Calu3 (cell line): ENCODE results near the gene LCN10. TPM values are rescaled to one million over a fixed set of nuclear protein-coding genes. Genes with fewer than 3 reads are reported as not detected.

Experiments
- BruUV-seq: library from RNA; stranded (reverse); fragments of 400-500 nt; replicated peaks from 2 replicates; lab custom pipeline; 2021; lab: Mats Ljungman, UMichigan
- CTCF ChIA-PET: fragments of 300-600 bp; sonication (Branson Sonifier 250); formaldehyde crosslinking; loops from one replicate; lab custom pipeline; 2022; ENCODE audit warnings: antibody characterized with exemption; lab: Charles Lee
- DNase-seq: peaks from one replicate; pipeline ENCODE4 v3.0.0; 2022
- H3K27ac Mint-ChIP-seq: one replicate; pipeline ENCODE4 v1.8.0; 2022; ENCODE audit warnings: mixed read lengths; ENCODE audit not compliant: unreplicated experiment
- H3K27me3 Mint-ChIP-seq: one replicate; pipeline ENCODE4 v1.8.0; 2022; ENCODE audit warnings: mixed read lengths; ENCODE audit not compliant: unreplicated experiment
- H3K36me3 Mint-ChIP-seq: one replicate; pipeline ENCODE4 v1.8.0; 2022; ENCODE audit warnings: mild to moderate bottlenecking, moderate library complexity, mixed read lengths; ENCODE audit not compliant: insufficient read depth, unreplicated experiment
- H3K4me1 Mint-ChIP-seq: one replicate; pipeline ENCODE4 v1.8.0; 2022; ENCODE audit warnings: mild to moderate bottlenecking, low read depth, mixed read lengths; ENCODE audit not compliant: unreplicated experiment
- H3K4me3 Mint-ChIP-seq: one replicate; pipeline ENCODE4 v1.8.0; 2022; ENCODE audit warnings: mild to moderate bottlenecking, low read depth, moderate library complexity, mixed read lengths; ENCODE audit not compliant: unreplicated experiment
- H3K9me3 Mint-ChIP-seq: one replicate; pipeline ENCODE4 v1.8.0; 2022; ENCODE audit warnings: low read depth, mixed read lengths; ENCODE audit not compliant: unreplicated experiment
- intact Hi-C: fragments of 100-400 bp; cut with micrococcal nuclease; formaldehyde crosslinking; loops from one replicate; pipeline ENCODE4 v1.10.0; 2022; ENCODE audit not compliant: unreplicated experiment
- total RNA-seq: library from RNA; stranded (reverse); gene quantifications from 2 replicates; pipeline ENCODE4 v1.2.3, GENCODE V29; 2022
- TF ChIP-seq, protein P1 (sequence below): fragments of 200-600 bp; IDR thresholded peaks from one replicate; pipeline ENCODE4 v1.8.0; 2022; ENCODE audit warnings: antibody characterized with exemption; ENCODE audit not compliant: unreplicated experiment

The LCN10 gene
- total RNA-seq, 1 experiment from 2014 or later, result 0.33 TPM

DNA sequence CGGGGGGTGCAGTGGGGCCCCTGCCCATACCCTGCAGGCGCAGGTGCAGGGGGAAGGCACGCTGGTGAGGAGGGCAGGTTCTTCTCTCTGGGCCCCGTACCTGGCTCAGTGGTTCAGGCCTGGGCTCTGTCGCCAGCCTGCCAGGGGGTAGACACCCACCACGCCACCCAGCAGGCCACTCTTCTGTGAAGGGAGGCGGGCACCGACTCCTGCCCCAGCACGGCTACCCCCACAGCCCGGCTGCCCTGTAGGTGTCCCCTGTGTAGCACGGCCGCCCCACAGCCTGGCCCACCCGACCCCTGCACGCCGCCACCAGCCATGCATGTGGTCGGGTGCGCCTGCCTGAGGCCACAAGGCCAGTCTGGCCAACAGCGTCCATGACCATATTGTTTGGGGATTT lies 3.9 kb upstream of the LCN10 start:
- no peak for DNase-seq
- Mint-ChIP-seq H3K4me3 (no peak overlapping the region), H3K9me3 (no peaks in the 10 kb centered on the region), H3K36me3 (no peaks in the 10 kb centered on the region), H3K27me3 (peaks cover 71% of the 10 kb centered on the region), H3K4me1 (no peaks in the 10 kb centered on the region), H3K27ac (no peak overlapping the region)
- no TSS peak for BruUV-seq
- CTCF ChIA-PET, result no interaction called here
- intact Hi-C loops, result no loop called here
- TF ChIP-seq, protein P1, sequence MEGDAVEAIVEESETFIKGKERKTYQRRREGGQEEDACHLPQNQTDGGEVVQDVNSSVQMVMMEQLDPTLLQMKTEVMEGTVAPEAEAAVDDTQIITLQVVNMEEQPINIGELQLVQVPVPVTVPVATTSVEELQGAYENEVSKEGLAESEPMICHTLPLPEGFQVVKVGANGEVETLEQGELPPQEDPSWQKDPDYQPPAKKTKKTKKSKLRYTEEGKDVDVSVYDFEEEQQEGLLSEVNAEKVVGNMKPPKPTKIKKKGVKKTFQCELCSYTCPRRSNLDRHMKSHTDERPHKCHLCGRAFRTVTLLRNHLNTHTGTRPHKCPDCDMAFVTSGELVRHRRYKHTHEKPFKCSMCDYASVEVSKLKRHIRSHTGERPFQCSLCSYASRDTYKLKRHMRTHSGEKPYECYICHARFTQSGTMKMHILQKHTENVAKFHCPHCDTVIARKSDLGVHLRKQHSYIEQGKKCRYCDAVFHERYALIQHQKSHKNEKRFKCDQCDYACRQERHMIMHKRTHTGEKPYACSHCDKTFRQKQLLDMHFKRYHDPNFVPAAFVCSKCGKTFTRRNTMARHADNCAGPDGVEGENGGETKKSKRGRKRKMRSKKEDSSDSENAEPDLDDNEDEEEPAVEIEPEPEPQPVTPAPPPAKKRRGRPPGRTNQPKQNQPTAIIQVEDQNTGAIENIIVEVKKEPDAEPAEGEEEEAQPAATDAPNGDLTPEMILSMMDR, result no peak

DNA sequence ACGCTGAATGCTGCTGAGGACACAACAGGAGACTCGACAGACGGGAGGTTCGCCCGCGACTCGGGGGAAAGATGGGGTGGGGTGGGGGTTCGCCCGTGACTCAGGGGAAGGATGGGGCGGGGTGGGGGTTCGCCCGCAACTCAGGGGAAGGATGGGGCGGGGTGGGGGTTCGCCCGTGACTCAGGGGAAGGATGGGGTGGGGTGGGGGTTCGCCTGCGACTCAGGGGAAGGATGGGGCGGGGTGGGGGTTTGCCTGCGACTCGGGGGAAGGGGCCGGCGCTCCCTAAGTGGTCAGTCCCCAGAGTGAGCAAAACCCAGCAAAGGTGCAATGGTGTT lies 3.4 kb upstream of the LCN10 start:
- H3K9me3 Mint-ChIP-seq, result no peaks in the 10 kb centered on the region
- no peaks in the 10 kb centered on the region for H3K4me1 Mint-ChIP-seq
- H3K36me3 Mint-ChIP-seq, result no peaks in the 10 kb centered on the region
- DNase-seq, result no peak
- CTCF ChIA-PET, result interaction anchor here (0.7 kb wide), 1 partner anchor 19 kb away, joined by 4 read pairs; no protein-coding TSS in a partner anchor
- TF ChIP-seq, protein P1, result no peak
- peaks cover 71% of the 10 kb centered on the region for H3K27me3 Mint-ChIP-seq
- intact Hi-C loops, result no loop called here
- BruUV-seq, result no TSS peak
- H3K27ac Mint-ChIP-seq, result no peak overlapping the region
- no peak overlapping the region for H3K4me3 Mint-ChIP-seq

DNA sequence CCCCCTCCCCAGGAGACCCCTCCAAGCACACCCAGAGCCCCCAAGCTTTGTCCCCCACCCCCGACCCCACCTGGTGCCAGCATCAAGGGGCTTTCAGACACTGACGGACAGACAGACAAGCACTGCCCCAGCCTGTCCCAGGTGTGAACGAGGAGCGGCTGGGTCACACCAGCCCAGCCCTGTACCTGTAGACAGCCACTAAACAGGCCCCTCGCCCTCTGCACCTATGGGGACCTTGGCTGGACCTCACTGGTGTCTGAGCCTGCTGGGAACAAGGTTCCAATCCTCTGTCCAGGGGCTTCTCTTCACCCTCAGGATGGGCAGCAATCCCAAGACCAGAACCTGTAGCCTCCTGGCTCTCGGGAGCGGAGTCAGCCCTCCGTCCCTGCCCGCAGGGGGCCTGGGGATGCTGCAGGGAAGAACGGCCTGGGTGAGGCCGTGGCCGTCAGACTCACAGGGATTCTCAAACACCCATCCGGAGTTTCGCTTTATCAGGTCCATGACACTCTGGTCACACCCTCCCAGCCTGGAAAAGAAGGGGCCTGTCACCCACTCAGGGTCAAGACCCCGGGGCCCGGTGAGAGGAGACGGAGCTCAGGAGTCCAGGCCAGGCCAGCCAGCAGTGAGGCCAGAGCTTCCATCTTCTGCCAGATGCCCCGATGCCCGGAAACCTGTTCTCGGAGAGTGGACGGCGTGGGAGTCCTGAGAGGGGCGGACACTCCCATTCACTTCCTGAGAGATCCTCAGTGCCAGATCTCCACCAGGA lies 2.8 kb upstream of the LCN10 start:
- H3K9me3 Mint-ChIP-seq, result no peaks in the 10 kb centered on the region
- BruUV-seq, result no TSS peak
- no peaks in the 10 kb centered on the region for H3K36me3 Mint-ChIP-seq

DNA sequence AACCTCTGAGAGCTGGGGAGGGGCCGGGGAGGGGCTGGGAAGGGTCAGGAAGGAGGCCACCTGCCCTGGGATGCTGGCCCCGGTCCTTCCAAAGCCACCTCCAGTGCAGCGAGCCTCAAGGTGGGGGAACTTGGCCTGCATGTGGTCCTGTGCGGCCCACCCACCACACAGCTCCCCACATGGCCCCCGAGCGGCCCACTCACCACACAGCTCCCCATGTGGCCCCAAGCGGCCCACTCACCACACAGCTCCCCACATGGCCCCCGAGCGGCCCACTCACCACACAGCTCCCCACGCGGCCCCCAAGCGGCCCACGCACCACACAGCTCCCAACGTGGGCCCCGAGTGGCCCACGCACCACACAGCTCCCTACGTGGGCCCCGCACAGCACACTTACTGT lies 2.0 kb upstream of the LCN10 start:
- no peaks in the 10 kb centered on the region for H3K36me3 Mint-ChIP-seq
- TF ChIP-seq, protein P1, result no peak
- H3K4me3 Mint-ChIP-seq, result no peak overlapping the region
- CTCF ChIA-PET, result no interaction called here
- no peaks in the 10 kb centered on the region for H3K4me1 Mint-ChIP-seq
- BruUV-seq, result no TSS peak
- no peak overlapping the region for H3K27ac Mint-ChIP-seq
- H3K9me3 Mint-ChIP-seq, result no peaks in the 10 kb centered on the region
- intact Hi-C loops, result no loop called here
- DNase-seq, result no peak
- peaks cover 71% of the 10 kb centered on the region for H3K27me3 Mint-ChIP-seq

More for the DNA sequence above, 2.8 kb upstream of the LCN10 start:
- Mint-ChIP-seq H3K4me1 (no peaks in the 10 kb centered on the region), H3K27ac (no peak overlapping the region), H3K4me3 (no peak overlapping the region), H3K27me3 (peaks cover 71% of the 10 kb centered on the region)
- no peak for DNase-seq
- intact Hi-C loops, result no loop called here
- TF ChIP-seq, protein P1, result no peak
- CTCF ChIA-PET, result interaction anchor here (0.7 kb wide), 1 partner anchor 18 kb away, joined by 4 read pairs; no protein-coding TSS in a partner anchor
